HG03575 (cell line): ENCODE measurements around the gene SDF4.

Source experiments
- ATAC-seq: cut with Tn5 transposase; IDR thresholded peaks from one replicate; pipeline ENCODE4 v1.9.1; 2021; ENCODE audit not compliant: unreplicated experiment, insufficient number of reproducible peaks, low FRiP score; ENCODE audit errors: extremely low read depth

The SDF4 gene

GRCh38 chr1:1244192-1244811 lies 12.5 kb upstream of the SDF4 start:
- ATAC-seq: no peak

- no peak for ATAC-seq
Observed at GRCh38 chr1:1243807-1244191, 12.0 kb upstream of the SDF4 start.

GRCh38 chr1:1243266-1243660 lies 11.5 kb upstream of the SDF4 start:
- no peak for ATAC-seq

- ATAC-seq: no peak
Observed at GRCh38 chr1:1242461-1243265, 10.9 kb upstream of the SDF4 start.

- ATAC-seq: no peak
Observed at GRCh38 chr1:1241588-1242219, 9.9 kb upstream of the SDF4 start.

- ATAC-seq: no peak
Observed at GRCh38 chr1:1240822-1241587, 9.2 kb upstream of the SDF4 start.

GRCh38 chr1:1240348-1240732 lies 8.5 kb upstream of the SDF4 start:
- ATAC-seq: no peak

- ATAC-seq: no peak
Observed at GRCh38 chr1:1239614-1240347, 8.0 kb upstream of the SDF4 start.

- no peak for ATAC-seq
Observed at GRCh38 chr1:1239227-1239613, 7.4 kb upstream of the SDF4 start.

GRCh38 chr1:1238702-1239178 lies 6.9 kb upstream of the SDF4 start:
- ATAC-seq: no peak

- ATAC-seq: no peak
Observed at GRCh38 chr1:1237874-1238701, 6.3 kb upstream of the SDF4 start.

- no peak for ATAC-seq
Observed at GRCh38 chr1:1236945-1237873, 5.4 kb upstream of the SDF4 start.

- ATAC-seq: no peak
Observed at GRCh38 chr1:1236176-1236763, 4.5 kb upstream of the SDF4 start.

GRCh38 chr1:1235016-1235744 lies 3.4 kb upstream of the SDF4 start:
- ATAC-seq: no peak

- ATAC-seq: no peak
Observed at GRCh38 chr1:1234180-1234808, 2.5 kb upstream of the SDF4 start.

GRCh38 chr1:1233567-1233892 lies 1.7 kb upstream of the SDF4 start:
- ATAC-seq: no peak
